ENCODE results near the gene FIGNL1.

DNA sequence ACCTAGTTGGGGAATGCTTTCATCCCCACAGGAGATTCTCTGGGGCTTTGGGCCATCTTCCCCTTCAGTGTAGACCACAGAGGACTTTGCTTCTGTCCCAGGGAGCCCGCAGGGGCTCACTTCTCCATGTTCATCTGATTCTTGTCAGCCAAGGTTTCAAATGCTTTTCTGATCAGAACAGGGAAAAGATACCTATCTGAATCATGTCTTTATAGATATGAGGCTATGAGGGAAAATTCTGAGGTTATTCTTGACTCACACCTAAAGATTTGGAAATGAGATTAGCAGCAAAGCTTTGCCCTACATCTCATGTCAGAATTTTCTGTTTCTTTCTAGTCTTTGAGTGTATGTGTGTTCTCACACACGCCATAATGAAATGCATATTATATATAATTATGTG is 53.3 kb downstream of the FIGNL1 start:
- no peak for TF ChIP-seq POLR2AphosphoS5 (IDR thresholded peaks at IDR 0.05; ENCODE audit: low read depth, low read length)
- TF ChIP-seq, protein P1, sequence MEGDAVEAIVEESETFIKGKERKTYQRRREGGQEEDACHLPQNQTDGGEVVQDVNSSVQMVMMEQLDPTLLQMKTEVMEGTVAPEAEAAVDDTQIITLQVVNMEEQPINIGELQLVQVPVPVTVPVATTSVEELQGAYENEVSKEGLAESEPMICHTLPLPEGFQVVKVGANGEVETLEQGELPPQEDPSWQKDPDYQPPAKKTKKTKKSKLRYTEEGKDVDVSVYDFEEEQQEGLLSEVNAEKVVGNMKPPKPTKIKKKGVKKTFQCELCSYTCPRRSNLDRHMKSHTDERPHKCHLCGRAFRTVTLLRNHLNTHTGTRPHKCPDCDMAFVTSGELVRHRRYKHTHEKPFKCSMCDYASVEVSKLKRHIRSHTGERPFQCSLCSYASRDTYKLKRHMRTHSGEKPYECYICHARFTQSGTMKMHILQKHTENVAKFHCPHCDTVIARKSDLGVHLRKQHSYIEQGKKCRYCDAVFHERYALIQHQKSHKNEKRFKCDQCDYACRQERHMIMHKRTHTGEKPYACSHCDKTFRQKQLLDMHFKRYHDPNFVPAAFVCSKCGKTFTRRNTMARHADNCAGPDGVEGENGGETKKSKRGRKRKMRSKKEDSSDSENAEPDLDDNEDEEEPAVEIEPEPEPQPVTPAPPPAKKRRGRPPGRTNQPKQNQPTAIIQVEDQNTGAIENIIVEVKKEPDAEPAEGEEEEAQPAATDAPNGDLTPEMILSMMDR (IDR thresholded peaks at IDR 0.05): no peak

All from Panc1 (cell line).